ENCODE measurements around the gene TPCN1. TPM values are rescaled to one million over a fixed set of nuclear protein-coding genes. Genes with fewer than 3 reads are reported as not detected.

The TPCN1 gene
- total and polyA plus RNA-seq, 2 of the 8 experiments (the other 6 are each of a cell fraction or from before 2014, with no cell fraction given): 14.9 to 21.4 TPM

- no peaks in the 10 kb centered on the region for H3K79me1 ChIP-seq (ENCODE audit: low read depth, low read length)
- H3K4me3 ChIP-seq (ENCODE audit: extremely low read depth in 1 of 4, insufficient read depth in 2 of 4, low read depth in 3 of 4, low read length in 4 of 4): no peak overlapping the region
- no peak overlapping the region for H4K91ac ChIP-seq (replicated peaks; ENCODE audit: insufficient read length, low read length)
- no peak overlapping the region for H3K56ac ChIP-seq (replicated peaks; ENCODE audit: insufficient read length, low read depth, low read length)
- WGBS, 2 experiments (ENCODE audit: extremely low coverage in 1 of 2, insufficient coverage in 1 of 2, insufficient read length in 1 of 2, insufficient replicate concordance in 2 of 2, low coverage in 1 of 2, low lambda C conversion rate in 2 of 2, missing lambda C conversion rate in 1 of 2): 99% methylated on average over 9 of the region's 9 CpGs; no CpG with 5 or more reads in 1 of the 2 experiments
- H2BK15ac ChIP-seq (ENCODE audit: low read length): no peak overlapping the region
- H3K14ac ChIP-seq (ENCODE audit: insufficient read length): no peak overlapping the region
- H2AFZ ChIP-seq (ENCODE audit: low read length): no peak overlapping the region
- H4K5ac ChIP-seq (ENCODE audit: insufficient read length, low read depth, low read length): no peak overlapping the region
- H3K4me1 ChIP-seq (replicated peaks in 1 of 4; ENCODE audit: control insufficient read depth in 3 of 4, insufficient read depth in 4 of 4, low read length in 3 of 4): no peaks in the 10 kb centered on the region
- no peak overlapping the region for H2BK5ac ChIP-seq (ENCODE audit: low read depth, low read length)
- H3K79me2 ChIP-seq (ENCODE audit: control insufficient read depth in 1 of 2, insufficient read depth in 2 of 2, low read length in 2 of 2): no peaks in the 10 kb centered on the region
- no peak overlapping the region for H3K18ac ChIP-seq (ENCODE audit: extremely low read depth, low read length)
- no peaks in the 10 kb centered on the region for H3K27me3 ChIP-seq (replicated peaks in 1 of 4; ENCODE audit: control insufficient read depth in 3 of 4, extremely low read depth in 1 of 4, insufficient read depth in 3 of 4, low read length in 3 of 4)
- H4K8ac ChIP-seq (ENCODE audit: extremely low read depth, insufficient read depth, low read length): no peak overlapping the region
- H3K27ac ChIP-seq (ENCODE audit: low read depth, low read length): no peak overlapping the region
- H2BK12ac ChIP-seq (ENCODE audit: low read depth, low read length): no peak overlapping the region
- FAIRE-seq: no peak
- no peaks in the 10 kb centered on the region for H3K9me3 ChIP-seq (ENCODE audit: insufficient read depth in 2 of 2, low read depth in 1 of 2, low read length in 1 of 2)
- no peak overlapping the region for H2BK20ac ChIP-seq (ENCODE audit: low read length)
- no peak overlapping the region for H3K23ac ChIP-seq (ENCODE audit: insufficient read length)
- H4K20me1 ChIP-seq (replicated peaks in 1 of 2; ENCODE audit: control insufficient read depth in 1 of 2, insufficient read depth in 2 of 2, low read length in 2 of 2): peaks cover 6 to 14% of the 10 kb centered on the region in 2 experiments
- TF ChIP-seq TAF1 (IDR thresholded peaks at IDR 0.05; ENCODE audit: low read depth, low read length) (no peak), POU5F1 (IDR thresholded peaks at IDR 0.05; ENCODE audit: low read depth, low read length) (no peak), E2F6 (IDR thresholded peaks at IDR 0.05) (no peak), SIX5 (IDR thresholded peaks at IDR 0.05; ENCODE audit: low read depth, low read length) (no peak), TEAD4 (IDR thresholded peaks at IDR 0.05; ENCODE audit: low read depth, low read length) (no peak), CHD2 (IDR thresholded peaks at IDR 0.05; ENCODE audit: low read length) (no peak), SP2 (IDR thresholded peaks at IDR 0.05; ENCODE audit: low read length) (no peak), EZH2 (IDR thresholded peaks at IDR 0.05; ENCODE audit: low read depth, low read length, severe bottlenecking) (no peak), NANOG (IDR thresholded peaks at IDR 0.05; ENCODE audit: insufficient read depth, low read depth, low read length, poor library complexity, severe bottlenecking) (no peak), RBBP5 (IDR thresholded peaks at IDR 0.05; ENCODE audit: borderline replicate concordance, low read depth, low read length) (no peak), CHD1 (IDR thresholded peaks at IDR 0.05; ENCODE audit: low read depth, low read length) (no peak), ASH2L (IDR thresholded peaks at IDR 0.05; ENCODE audit: low read length) (no peak), POLR2A (IDR thresholded peaks at IDR 0.05; ENCODE audit: control extremely low read depth in 1 of 2, low read depth in 2 of 2, low read length in 2 of 2) (no peak)
- ChIA-PET POLR2A (ENCODE audit: partially characterized antibody) (interaction anchor here (1.4 to 4.7 kb wide), 3 partner anchors 8 to 14 kb away, joined by 3 to 28 read pairs (median 8); partner anchors contain the start of genes DDX54 and RITA1), CTCF (ENCODE audit: partially characterized antibody) (interaction anchor here (0.6 to 8.8 kb wide), 13 partner anchors 11 to 178 kb away, joined by 3 to 114 read pairs (median 4); partner anchors contain the start of gene RASAL1)
- H3K9ac ChIP-seq (replicated peaks in 1 of 4; ENCODE audit: extremely low read depth in 1 of 4, low read depth in 3 of 4, low read length in 3 of 4): no peak overlapping the region
- H3K4me2 ChIP-seq (ENCODE audit: insufficient read depth in 1 of 2, low read depth in 2 of 2, low read length in 2 of 2): no peak overlapping the region
- no peak overlapping the region for H3K4ac ChIP-seq (replicated peaks; ENCODE audit: insufficient read length, low read depth, low read length)
- H3K36me3 ChIP-seq (ENCODE audit: control insufficient read depth in 2 of 4, insufficient read depth in 4 of 4, low read length in 3 of 4): peaks cover 21 to 59% (median 46%) of the 10 kb centered on the region in 4 experiments
- no peak for DNase-seq (ENCODE audit: low read depth in 1 of 2, low spot score in 2 of 2)
- H2BK120ac ChIP-seq (replicated peaks; ENCODE audit: low read depth, low read length): no peak overlapping the region
- H3K23me2 ChIP-seq (ENCODE audit: low read depth, low read length): no peaks in the 10 kb centered on the region
- H2AK5ac ChIP-seq (ENCODE audit: low read depth, low read length): no peak overlapping the region
Measured at GRCh38 chr12:113171543-113171942, 49.7 kb upstream of the TPCN1 start.

Measured in H1 (cell line).